NB4 (cell line): Measurements from ENCODE around the gene CHST14.

Source experiments
- DNase-seq: peaks from one replicate; pipeline ENCODE4 v3.0.0; 2010; ENCODE audit warnings: low read depth
- H3K4me3 ChIP-seq: one replicate; pipeline ENCODE4 v1.5.1; 2011; ENCODE audit warnings: mild to moderate bottlenecking, low read depth, low read length, moderate library complexity
- MYC ChIP-seq: IDR thresholded peaks from 2 replicates; pipeline ENCODE4 v1.6.1; 2011; ENCODE audit warnings: low read depth, low read length
- POLR2A ChIP-seq: IDR thresholded peaks from 2 replicates; pipeline ENCODE4 v1.6.1; 2011; ENCODE audit warnings: mild to moderate bottlenecking; ENCODE audit not compliant: insufficient read length; ENCODE audit errors: extremely low read depth
- TF ChIP-seq, protein P1 (sequence below): IDR thresholded peaks from 2 replicates; pipeline ENCODE4 v1.6.1; 2011; ENCODE audit warnings: low read depth, low read length
- TF ChIP-seq, protein P2 (sequence below): IDR thresholded peaks from one replicate; pipeline ENCODE4 v1.5.1; 2012; ENCODE audit warnings: low read depth, low read length

The CHST14 gene

DNA sequence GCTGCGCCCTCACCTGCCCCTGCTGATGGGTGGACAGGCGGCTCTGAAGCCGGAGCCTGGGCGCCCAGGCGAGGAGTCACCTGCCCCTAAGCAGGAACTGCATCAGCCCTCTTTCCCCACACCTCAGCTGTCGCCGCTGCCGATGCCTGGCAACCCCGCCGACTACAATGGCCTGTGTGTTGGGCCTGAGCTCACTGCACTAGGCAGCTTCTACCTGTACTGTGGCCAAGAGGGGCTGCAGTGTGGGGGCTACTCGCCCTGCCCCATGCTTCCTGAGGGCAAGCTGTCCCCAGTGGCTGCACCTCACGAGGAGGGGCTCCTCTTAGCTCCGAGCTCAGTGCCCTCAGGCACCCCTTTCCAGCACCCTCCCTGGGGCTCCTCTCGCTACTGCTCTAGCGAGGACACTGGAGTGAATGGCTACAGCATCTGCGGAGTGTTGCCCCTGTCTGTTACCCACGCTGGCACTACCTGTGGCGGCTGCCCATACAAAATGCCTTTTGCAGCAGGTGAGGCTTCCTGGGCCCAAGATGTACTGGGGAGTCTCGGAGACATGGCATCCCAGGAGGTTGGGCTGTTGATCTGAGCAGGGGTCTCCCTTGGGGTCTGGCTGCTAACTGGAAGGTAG, 11.3 kb upstream of the CHST14 start:
- no peak for DNase-seq
- TF ChIP-seq MYC = no peak
- TF ChIP-seq, protein P1, sequence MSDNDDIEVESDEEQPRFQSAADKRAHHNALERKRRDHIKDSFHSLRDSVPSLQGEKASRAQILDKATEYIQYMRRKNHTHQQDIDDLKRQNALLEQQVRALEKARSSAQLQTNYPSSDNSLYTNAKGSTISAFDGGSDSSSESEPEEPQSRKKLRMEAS = no peak
- TF ChIP-seq, protein P2, sequence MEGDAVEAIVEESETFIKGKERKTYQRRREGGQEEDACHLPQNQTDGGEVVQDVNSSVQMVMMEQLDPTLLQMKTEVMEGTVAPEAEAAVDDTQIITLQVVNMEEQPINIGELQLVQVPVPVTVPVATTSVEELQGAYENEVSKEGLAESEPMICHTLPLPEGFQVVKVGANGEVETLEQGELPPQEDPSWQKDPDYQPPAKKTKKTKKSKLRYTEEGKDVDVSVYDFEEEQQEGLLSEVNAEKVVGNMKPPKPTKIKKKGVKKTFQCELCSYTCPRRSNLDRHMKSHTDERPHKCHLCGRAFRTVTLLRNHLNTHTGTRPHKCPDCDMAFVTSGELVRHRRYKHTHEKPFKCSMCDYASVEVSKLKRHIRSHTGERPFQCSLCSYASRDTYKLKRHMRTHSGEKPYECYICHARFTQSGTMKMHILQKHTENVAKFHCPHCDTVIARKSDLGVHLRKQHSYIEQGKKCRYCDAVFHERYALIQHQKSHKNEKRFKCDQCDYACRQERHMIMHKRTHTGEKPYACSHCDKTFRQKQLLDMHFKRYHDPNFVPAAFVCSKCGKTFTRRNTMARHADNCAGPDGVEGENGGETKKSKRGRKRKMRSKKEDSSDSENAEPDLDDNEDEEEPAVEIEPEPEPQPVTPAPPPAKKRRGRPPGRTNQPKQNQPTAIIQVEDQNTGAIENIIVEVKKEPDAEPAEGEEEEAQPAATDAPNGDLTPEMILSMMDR = no peak
- no peak overlapping the region for H3K4me3 ChIP-seq

DNA sequence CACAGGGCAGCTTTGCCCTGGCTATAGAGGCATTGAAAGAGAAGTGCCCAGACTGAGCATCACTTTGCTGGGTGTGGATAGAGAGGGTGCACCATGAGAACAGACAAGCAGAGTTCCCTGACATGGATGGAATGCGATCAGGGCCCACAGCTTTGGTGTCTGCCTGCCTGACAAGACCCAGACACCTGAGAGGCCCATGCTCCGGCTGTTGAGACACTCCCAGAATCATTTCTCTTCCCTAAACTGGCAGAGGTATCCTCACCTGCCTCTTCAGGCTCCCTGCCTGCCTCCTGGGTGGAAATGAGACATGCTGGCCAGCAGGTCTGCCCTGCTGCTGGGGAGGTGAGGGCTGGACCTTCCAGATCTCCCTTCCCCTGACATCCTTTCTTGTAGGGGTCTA, 10.4 kb upstream of the CHST14 start:
- TF ChIP-seq MYC (no peak), POLR2A (no peak)
- TF ChIP-seq, protein P1 = no peak
- TF ChIP-seq, protein P2 = no peak
- DNase-seq = no peak
- H3K4me3 ChIP-seq = no peak overlapping the region

DNA sequence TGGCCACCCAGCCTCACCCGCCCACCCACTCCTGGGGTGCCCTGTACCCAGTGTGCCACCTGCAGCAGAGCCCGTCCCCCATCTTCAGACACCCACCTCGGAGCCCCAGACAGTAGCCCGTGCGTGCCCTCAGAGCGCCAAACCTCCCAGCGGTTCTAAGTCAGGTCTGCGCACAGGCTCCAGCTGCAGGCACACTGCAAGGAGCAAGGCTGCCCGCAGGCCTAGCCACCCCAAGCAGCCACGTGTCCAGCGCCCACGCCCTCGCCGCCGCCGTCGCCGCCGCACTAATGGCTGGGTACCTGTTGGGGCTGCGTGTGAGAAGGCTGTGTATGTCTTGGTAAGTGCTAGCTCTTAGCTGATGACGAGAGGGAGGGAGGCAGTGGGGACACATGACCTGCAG, 8.8 kb upstream of the CHST14 start:
- no peak overlapping the region for H3K4me3 ChIP-seq
- TF ChIP-seq POLR2A (no peak), MYC (no peak)
- TF ChIP-seq, protein P1 = no peak
- TF ChIP-seq, protein P2 = no peak
- no peak for DNase-seq

DNA sequence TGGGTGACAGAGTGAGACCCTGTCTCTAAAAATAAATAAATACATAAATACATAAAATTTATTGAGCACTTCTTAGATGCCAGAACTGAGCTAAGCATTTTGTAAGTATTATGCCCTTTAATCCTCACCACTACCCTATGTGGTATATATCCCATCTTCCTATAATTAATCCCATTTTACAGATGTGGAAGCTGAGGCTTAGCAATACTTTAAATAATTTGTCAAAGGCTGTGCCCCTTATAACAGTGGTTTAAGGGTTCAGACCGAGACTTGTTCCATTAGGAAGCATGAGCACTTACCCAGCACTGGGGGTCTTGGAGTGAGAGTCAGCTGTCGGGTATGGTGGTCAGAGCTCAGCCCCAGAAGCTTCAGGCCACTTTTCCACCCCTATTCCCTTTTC, 7.5 kb upstream of the CHST14 start:
- H3K4me3 ChIP-seq = no peak overlapping the region
- DNase-seq = no peak
- TF ChIP-seq, protein P1 = no peak
- TF ChIP-seq POLR2A (no peak), MYC (no peak)
- TF ChIP-seq, protein P2 = no peak

DNA sequence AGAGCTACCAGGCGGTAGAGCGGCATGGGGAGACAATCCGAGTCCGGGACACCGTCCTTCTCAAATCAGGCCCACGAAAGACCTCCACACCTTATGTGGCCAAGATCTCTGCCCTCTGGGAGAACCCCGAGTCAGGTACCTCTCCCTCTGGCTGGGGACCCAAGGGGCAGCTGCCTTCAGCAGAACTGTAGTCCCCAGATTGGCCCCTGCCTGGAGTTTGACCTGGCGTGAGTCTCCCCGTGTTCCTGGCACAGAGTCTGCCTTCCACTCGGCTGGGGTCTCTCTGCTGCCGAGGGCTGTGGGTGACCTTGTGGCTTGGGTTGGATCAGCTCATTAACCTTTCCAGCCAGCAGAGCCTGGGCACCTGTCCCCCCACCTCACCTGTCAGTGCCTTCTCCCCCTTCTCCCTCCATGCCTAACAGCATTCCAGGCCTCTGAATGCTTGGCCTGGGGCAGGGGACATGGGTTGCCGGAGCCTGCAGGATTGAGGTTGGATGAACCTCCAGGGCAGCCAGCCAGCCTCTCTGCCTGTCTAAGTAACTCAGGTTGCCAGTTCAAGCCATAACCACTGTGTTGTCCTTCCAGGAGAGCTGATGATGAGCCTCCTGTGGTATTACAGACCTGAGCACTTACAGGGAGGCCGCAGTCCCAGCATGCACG, 6.8 kb upstream of the CHST14 start:
- H3K4me3 ChIP-seq = no peak overlapping the region
- TF ChIP-seq POLR2A (no peak), MYC (no peak)
- TF ChIP-seq, protein P1 = no peak
- TF ChIP-seq, protein P2 = no peak
- no peak for DNase-seq
